Astrocyte (in vitro differentiated cells and primary cell): ENCODE data around the gene CCDC59. TPM values are rescaled to one million over a fixed set of nuclear protein-coding genes. Genes with fewer than 3 reads are reported as not detected.
"Not testable (repeated sequence)": the region's sequence is repeated elsewhere in the genome, so short reads cannot be mapped to it uniquely, and the experiment has no call there.

ENCODE experiments used
- DNase-seq: peaks from one replicate; pipeline ENCODE4 v3.0.0-alpha.2; 2010; ENCODE audit warnings: low read depth
- FAIRE-seq: peaks from 2 replicates; lab custom pipeline; 2011; peaks lifted over from hg19 to GRCh38; lab: Jason Lieb, UNC
- H2AFZ ChIP-seq: 2 replicates; pipeline ENCODE4 v1.6.0; 2012; ENCODE audit warnings: low read depth, low read length, inconsistent platforms
- H3K27ac ChIP-seq: 2 replicates; pipeline ENCODE4 v1.5.1; 2011; ENCODE audit warnings: low read depth, low read length, inconsistent platforms
- H3K27me3 ChIP-seq: 2 replicates; pipeline ENCODE4 v1.6.0; 2011; ENCODE audit warnings: low read length, inconsistent platforms; ENCODE audit not compliant: insufficient read depth
- H3K36me3 ChIP-seq: 2 replicates; pipeline ENCODE4 v1.5.1; 2011; ENCODE audit warnings: low read length, inconsistent platforms; ENCODE audit not compliant: insufficient read depth
- H3K4me1 ChIP-seq: 2 replicates; pipeline ENCODE4 v1.5.1; 2011; ENCODE audit warnings: low read length, inconsistent platforms; ENCODE audit not compliant: insufficient read depth
- H3K4me2 ChIP-seq: 2 replicates; pipeline ENCODE4 v1.6.0; 2012; ENCODE audit warnings: low read length, inconsistent platforms
- H3K4me3 ChIP-seq: 2 replicates; pipeline ENCODE4 v1.5.1; 2011; ENCODE audit warnings: low read depth, mild to moderate bottlenecking, low read length, inconsistent platforms; ENCODE audit not compliant: insufficient read depth
- H3K79me2 ChIP-seq: 2 replicates; pipeline ENCODE4 v1.6.0; 2012; ENCODE audit warnings: mild to moderate bottlenecking, low read length, inconsistent platforms; ENCODE audit not compliant: insufficient read depth
- H3K9ac ChIP-seq: 2 replicates; pipeline ENCODE4 v1.6.0; 2012; ENCODE audit warnings: mild to moderate bottlenecking, low read length, inconsistent platforms
- H3K9me3 ChIP-seq: 2 replicates; pipeline ENCODE4 v1.5.1; 2012; ENCODE audit warnings: low read depth, mild to moderate bottlenecking, low read length, inconsistent platforms; ENCODE audit not compliant: insufficient read depth
- H4K20me1 ChIP-seq: 2 replicates; pipeline ENCODE4 v1.6.0; 2012; ENCODE audit warnings: low read length, inconsistent platforms; ENCODE audit not compliant: insufficient read depth
- H3K27ac Mint-ChIP-seq: one replicate; pipeline ENCODE4 v1.8.0; 2021; ENCODE audit warnings: mild to moderate bottlenecking, mixed read lengths; ENCODE audit not compliant: unreplicated experiment
- H3K27me3 Mint-ChIP-seq: one replicate; pipeline ENCODE4 v1.8.0; 2021; ENCODE audit warnings: low read depth, mixed read lengths; ENCODE audit not compliant: unreplicated experiment
- H3K36me3 Mint-ChIP-seq: one replicate; pipeline ENCODE4 v1.8.0; 2021; ENCODE audit warnings: low read depth, mixed read lengths; ENCODE audit not compliant: unreplicated experiment
- H3K4me1 Mint-ChIP-seq: one replicate; pipeline ENCODE4 v1.8.0; 2021; ENCODE audit warnings: low read depth, mixed read lengths; ENCODE audit not compliant: unreplicated experiment
- H3K4me3 Mint-ChIP-seq: one replicate; pipeline ENCODE4 v1.8.0; 2021; ENCODE audit warnings: mild to moderate bottlenecking, moderate library complexity, mixed read lengths; ENCODE audit not compliant: unreplicated experiment
- H3K9me3 Mint-ChIP-seq: one replicate; pipeline ENCODE4 v1.8.0; 2021; ENCODE audit warnings: mild to moderate bottlenecking, mixed read lengths; ENCODE audit not compliant: unreplicated experiment
- CTCF ChIP-seq: IDR thresholded peaks from 2 replicates; pipeline ENCODE4 v1.5.1; 2011; ENCODE audit warnings: low read depth, mild to moderate bottlenecking, inconsistent platforms, low read length, moderate library complexity; ENCODE audit not compliant: insufficient read depth
- EZH2 ChIP-seq: IDR thresholded peaks from 2 replicates; pipeline ENCODE4 v1.6.1; 2012; ENCODE audit warnings: mild to moderate bottlenecking, low read length, inconsistent platforms; ENCODE audit not compliant: insufficient read depth
- total RNA-seq: library from RNA; stranded (reverse); gene quantifications from 2 replicates; pipeline ENCODE4 v1.2.1, GENCODE V29; 2021

The CCDC59 gene
- total RNA-seq, 1 donor from 2014 or later: 46.0 TPM

GRCh38 chr12:82366197-82366596, 8.0 kb upstream of the CCDC59 start:
- no peaks in the 10 kb centered on the region for H3K4me1 ChIP-seq
- Mint-ChIP-seq H3K4me1 (no peaks in the 10 kb centered on the region), H3K4me3 (no peak overlapping the region), H3K36me3 (peaks cover 5% of the 10 kb centered on the region), H3K27me3 (no peaks in the 10 kb centered on the region), H3K9me3 (peaks cover 10% of the 10 kb centered on the region), H3K27ac (no peak overlapping the region)
- no peaks in the 10 kb centered on the region for H3K27me3 ChIP-seq
- H2AFZ ChIP-seq: no peak overlapping the region
- no peaks in the 10 kb centered on the region for H3K9me3 ChIP-seq
- no peak overlapping the region for H3K27ac ChIP-seq
- H3K36me3 ChIP-seq: no peaks in the 10 kb centered on the region
- H3K79me2 ChIP-seq: peaks cover 3% of the 10 kb centered on the region
- H4K20me1 ChIP-seq: no peaks in the 10 kb centered on the region
- no peak for TF ChIP-seq EZH2
- no peak for TF ChIP-seq CTCF
- no peak overlapping the region for H3K4me3 ChIP-seq
- H3K9ac ChIP-seq: no peak overlapping the region
- H3K4me2 ChIP-seq: no peak overlapping the region
- no peak for FAIRE-seq
- no peak for DNase-seq

- TF ChIP-seq CTCF: no peak
- no peak overlapping the region for H3K27ac Mint-ChIP-seq
Observed at GRCh38 chr12:82363990-82364389, 5.8 kb upstream of the CCDC59 start.

GRCh38 chr12:82361461-82361915, 3.3 kb upstream of the CCDC59 start:
- H4K20me1 ChIP-seq: no peaks in the 10 kb centered on the region
- Mint-ChIP-seq H3K36me3 (peaks cover 4% of the 10 kb centered on the region), H3K9me3 (no peaks in the 10 kb centered on the region), H3K4me3 (no peak overlapping the region), H3K4me1 (peaks cover 15% of the 10 kb centered on the region), H3K27ac (no peak overlapping the region), H3K27me3 (no peaks in the 10 kb centered on the region)
- DNase-seq: no peak
- H3K4me1 ChIP-seq: peaks cover 12% of the 10 kb centered on the region
- H3K4me3 ChIP-seq: no peak overlapping the region
- no peak for FAIRE-seq
- H3K79me2 ChIP-seq: peaks cover 35% of the 10 kb centered on the region
- H3K9ac ChIP-seq: no peak overlapping the region
- H3K4me2 ChIP-seq: no peak overlapping the region
- peaks cover 1% of the 10 kb centered on the region for H3K36me3 ChIP-seq
- H3K27ac ChIP-seq: no peak overlapping the region
- H2AFZ ChIP-seq: no peak overlapping the region
- H3K9me3 ChIP-seq: no peaks in the 10 kb centered on the region
- no peaks in the 10 kb centered on the region for H3K27me3 ChIP-seq
- no peak for TF ChIP-seq CTCF
- TF ChIP-seq EZH2: no peak

More at GRCh38 chr12:82363990-82364389, 5.8 kb upstream of the CCDC59 start:
- Mint-ChIP-seq H3K4me3 (no peak overlapping the region), H3K27me3 (no peaks in the 10 kb centered on the region), H3K9me3 (peaks cover under 1% of the 10 kb centered on the region), H3K36me3 (peaks cover 4% of the 10 kb centered on the region), H3K4me1 (peaks cover 9% of the 10 kb centered on the region)
- no peaks in the 10 kb centered on the region for H3K27me3 ChIP-seq
- H3K4me3 ChIP-seq: no peak overlapping the region
- no peak overlapping the region for H3K9ac ChIP-seq
- no peaks in the 10 kb centered on the region for H3K36me3 ChIP-seq
- H3K79me2 ChIP-seq: peaks cover 14% of the 10 kb centered on the region
- peaks cover 3% of the 10 kb centered on the region for H3K4me1 ChIP-seq
- no peak overlapping the region for H3K4me2 ChIP-seq
- DNase-seq (no peak), FAIRE-seq (no peak)
- no peak overlapping the region for H2AFZ ChIP-seq
- H4K20me1 ChIP-seq: no peaks in the 10 kb centered on the region
- no peak overlapping the region for H3K27ac ChIP-seq
- no peaks in the 10 kb centered on the region for H3K9me3 ChIP-seq

- not testable (repeated sequence) for H3K36me3 Mint-ChIP-seq, H3K27me3 Mint-ChIP-seq, H3K36me3 ChIP-seq, H3K4me3 Mint-ChIP-seq, H3K9me3 ChIP-seq, H4K20me1 ChIP-seq, H3K27ac Mint-ChIP-seq, DNase-seq, H3K4me2 ChIP-seq, H3K27me3 ChIP-seq, H3K27ac ChIP-seq, H3K9ac ChIP-seq, H2AFZ ChIP-seq, H3K4me3 ChIP-seq, FAIRE-seq, H3K9me3 Mint-ChIP-seq
- peaks cover 15% of the 10 kb centered on the region for H3K4me1 Mint-ChIP-seq
- H3K79me2 ChIP-seq: peaks cover 42% of the 10 kb centered on the region
- H3K4me1 ChIP-seq: peaks cover 12% of the 10 kb centered on the region
Observed at GRCh38 chr12:82360834-82361233, 2.6 kb upstream of the CCDC59 start.
